GM21737 (cell line): ENCODE measurements around the gene LYPD6.

Experiments
- ATAC-seq: cut with Tn5 transposase; IDR thresholded peaks from one replicate; pipeline ENCODE4 v1.9.1; 2021; ENCODE audit warnings: mild to moderate bottlenecking, moderate library complexity; ENCODE audit not compliant: unreplicated experiment

LYPD6 gene

DNA sequence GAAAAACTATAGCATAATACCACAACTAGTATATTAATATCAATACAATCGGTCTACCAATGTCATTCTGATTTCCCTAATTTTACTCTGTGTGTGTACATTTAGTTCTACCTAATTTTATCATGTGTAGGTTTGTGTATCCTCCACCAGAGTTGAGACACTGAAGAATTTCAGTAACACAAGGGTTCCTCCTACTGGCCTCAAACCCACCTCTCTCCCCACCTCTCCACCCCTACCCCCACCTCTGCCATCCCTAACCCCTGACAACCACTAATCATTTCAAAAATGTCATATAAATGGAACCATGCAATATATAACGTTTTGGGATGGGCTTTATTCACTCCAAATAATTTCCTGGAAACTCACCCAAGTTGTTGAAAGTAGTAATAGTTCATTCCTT, 117.9 kb downstream of the LYPD6 start:
- ATAC-seq = no peak

GRCh38 chr2:149449017-149449416, 118.6 kb downstream of the LYPD6 start:
- no peak for ATAC-seq

- no peak for ATAC-seq
These were observed 121.2 kb downstream of the LYPD6 start for GRCh38 chr2:149451417-149452165.

DNA sequence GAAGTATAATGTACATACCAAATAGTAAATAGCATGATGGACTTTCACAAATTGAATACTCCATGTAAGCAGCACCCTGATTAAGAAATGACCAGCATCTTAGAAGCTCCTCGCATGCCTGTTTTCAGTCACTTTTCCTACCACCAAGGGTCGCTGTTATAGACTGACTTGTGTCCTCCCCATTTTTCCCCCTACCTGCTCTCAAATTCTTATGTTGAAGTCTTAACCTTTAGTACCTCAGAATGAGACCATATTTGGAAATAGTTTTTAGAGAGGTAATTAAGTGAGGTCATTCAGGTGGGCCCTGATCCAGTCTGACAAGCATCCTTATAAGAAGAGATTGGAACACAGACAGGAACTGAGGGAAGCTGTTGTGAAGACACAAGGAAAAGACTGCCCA, 125.9 kb downstream of the LYPD6 start:
- no peak for ATAC-seq

- ATAC-seq = no peak
These were observed 128.1 kb downstream of the LYPD6 start for GRCh38 chr2:149458502-149458901.

GRCh38 chr2:149463328-149464002, 133.1 kb downstream of the LYPD6 start:
- ATAC-seq = peak; percentile 91

- no peak for ATAC-seq
These were observed 134.0 kb downstream of the LYPD6 start for GRCh38 chr2:149464396-149464795.

- no peak for ATAC-seq
These were observed 135.5 kb downstream of the LYPD6 start for GRCh38 chr2:149465873-149466272.

- ATAC-seq = no peak
These were observed 136.2 kb downstream of the LYPD6 start for GRCh38 chr2:149466635-149467034.

GRCh38 chr2:149467436-149467835, 137.0 kb downstream of the LYPD6 start:
- ATAC-seq = no peak

DNA sequence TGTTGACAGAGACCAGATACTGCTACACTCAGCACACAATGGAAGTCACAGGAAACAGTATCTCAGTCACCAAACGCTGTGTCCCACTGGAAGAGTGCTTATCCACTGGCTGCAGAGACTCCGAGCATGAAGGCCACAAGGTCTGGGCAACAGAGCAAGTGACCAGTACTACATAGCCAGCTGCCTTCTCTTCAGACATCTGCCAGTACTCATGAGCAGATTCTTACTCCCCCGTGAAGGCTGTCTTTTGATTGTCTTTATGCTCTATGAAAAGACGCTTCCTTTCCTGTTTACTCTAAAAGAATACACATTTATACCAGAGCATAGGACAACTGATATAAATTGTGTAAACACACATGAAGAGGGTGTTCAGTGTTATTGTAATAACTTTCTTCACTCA, 138.2 kb downstream of the LYPD6 start:
- ATAC-seq = no peak

- no peak for ATAC-seq
These were observed 139.7 kb downstream of the LYPD6 start for GRCh38 chr2:149470046-149470445.

DNA sequence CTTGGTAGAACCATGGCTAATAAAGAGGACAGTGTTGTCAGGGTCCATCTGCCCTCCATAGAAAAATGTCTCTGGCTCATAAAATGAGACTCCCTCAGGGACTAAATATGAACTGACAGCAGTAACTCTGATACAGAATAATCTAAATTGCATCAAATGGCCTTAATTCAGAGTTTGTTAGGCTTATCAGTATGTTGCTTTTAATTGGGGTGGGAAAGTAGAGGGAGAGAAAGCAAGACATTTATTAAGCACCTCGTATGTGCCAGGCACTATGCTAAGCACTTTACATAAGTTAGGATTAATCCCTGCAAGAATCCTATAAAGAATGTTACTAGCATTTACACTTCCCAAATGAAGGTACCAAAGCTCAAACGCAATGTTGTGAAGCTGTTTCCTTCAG, 142.0 kb downstream of the LYPD6 start:
- ATAC-seq = no peak

DNA sequence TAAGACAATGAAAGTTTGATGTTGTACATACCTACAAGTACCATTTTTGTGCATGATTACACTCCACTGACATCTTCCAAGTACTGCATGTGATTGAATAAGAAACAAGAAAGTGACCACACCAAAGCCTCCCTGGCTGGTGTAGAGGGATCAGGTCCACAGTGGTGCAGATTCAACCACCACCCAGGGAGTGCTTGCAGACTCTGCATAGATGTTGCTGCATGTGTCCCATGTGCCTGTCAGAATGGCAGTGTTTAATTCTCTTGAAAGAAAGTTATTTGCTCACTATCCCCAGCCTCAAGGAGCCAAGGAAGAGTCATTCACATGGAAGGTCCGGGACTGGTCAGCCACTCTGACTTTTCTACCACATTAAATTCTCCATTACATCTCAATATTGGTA, 142.7 kb downstream of the LYPD6 start:
- no peak for ATAC-seq

DNA sequence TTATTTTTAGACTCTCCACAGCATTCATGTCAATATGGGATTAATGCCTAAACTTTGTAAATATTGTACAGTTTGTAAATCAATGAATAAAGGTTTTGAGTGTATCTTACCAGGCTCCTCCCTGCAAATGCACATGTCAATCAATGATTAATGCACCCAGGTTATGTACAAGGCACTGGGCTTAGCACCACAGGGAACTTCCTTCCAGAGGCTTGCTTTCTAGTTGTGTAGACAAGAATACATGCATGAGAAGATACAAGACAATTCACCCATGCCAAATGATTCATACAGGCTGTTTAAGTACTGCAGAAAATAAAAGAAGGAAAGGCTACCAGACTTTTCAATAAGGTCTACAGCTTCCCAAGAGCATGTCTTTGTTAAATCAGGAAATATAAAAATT, 143.1 kb downstream of the LYPD6 start:
- no peak for ATAC-seq

- ATAC-seq = no peak
These were observed 152.7 kb downstream of the LYPD6 start for GRCh38 chr2:149483004-149483605.

DNA sequence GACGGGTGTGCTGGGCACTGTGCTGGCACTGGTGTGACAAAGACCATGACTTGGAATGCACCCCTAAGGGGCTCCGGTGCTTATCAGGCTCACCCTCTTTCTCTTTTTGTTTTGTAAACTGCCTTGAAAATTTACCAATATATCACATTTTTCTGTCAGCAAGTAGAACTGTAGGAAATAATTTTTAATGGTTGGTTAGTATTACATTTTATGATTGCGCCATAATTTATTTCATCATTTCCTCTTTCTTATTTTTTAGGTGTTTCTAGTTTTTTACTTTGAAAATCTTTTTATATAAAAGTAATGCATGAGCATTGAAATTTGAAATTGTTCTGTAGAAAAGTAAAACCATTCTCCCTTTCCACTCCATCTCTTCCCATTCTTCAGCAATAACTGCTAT, 156.3 kb downstream of the LYPD6 start:
- ATAC-seq = no peak

GRCh38 chr2:149487189-149487588, 156.8 kb downstream of the LYPD6 start:
- ATAC-seq = no peak

GRCh38 chr2:149488706-149489440, 158.5 kb downstream of the LYPD6 start:
- ATAC-seq = no peak

GRCh38 chr2:149489452-149489851, 159.1 kb downstream of the LYPD6 start:
- no peak for ATAC-seq

- no peak for ATAC-seq
These were observed 159.9 kb downstream of the LYPD6 start for GRCh38 chr2:149490296-149490695.

DNA sequence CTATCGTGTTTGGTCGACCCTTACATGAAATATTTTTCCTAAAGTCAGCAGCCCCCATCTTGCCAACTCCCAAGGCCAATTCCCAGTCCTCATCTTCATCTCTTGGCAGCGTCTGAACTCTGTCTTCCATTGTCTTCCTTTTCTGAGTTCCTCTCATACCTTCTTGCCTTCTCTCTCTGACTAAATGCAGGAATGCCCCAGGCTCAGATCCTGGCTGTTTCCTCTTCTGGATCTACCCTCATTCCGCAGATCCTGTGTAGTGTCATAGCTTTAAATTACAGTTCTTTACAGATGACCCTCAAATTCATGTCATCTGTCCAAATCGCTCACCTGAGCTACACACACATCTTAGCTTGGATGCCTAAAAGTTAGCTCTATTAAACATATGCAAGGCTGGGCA, 162.5 kb downstream of the LYPD6 start:
- ATAC-seq = no peak
